Hepatic stellate cell (primary cell): ENCODE measurements around the gene PIK3R6.

Source experiments
- DNase-seq: peaks from one replicate; pipeline ENCODE4 v3.0.0; 2011; ENCODE audit warnings: low spot score

The PIK3R6 gene

GRCh38 chr17:8793649-8794048 is 73.8 kb downstream of the PIK3R6 start:
- no peak for DNase-seq

GRCh38 chr17:8792646-8793045 is 74.8 kb downstream of the PIK3R6 start:
- DNase-seq: no peak

- no peak for DNase-seq
Measured at GRCh38 chr17:8791910-8792270, 75.6 kb downstream of the PIK3R6 start.

DNA sequence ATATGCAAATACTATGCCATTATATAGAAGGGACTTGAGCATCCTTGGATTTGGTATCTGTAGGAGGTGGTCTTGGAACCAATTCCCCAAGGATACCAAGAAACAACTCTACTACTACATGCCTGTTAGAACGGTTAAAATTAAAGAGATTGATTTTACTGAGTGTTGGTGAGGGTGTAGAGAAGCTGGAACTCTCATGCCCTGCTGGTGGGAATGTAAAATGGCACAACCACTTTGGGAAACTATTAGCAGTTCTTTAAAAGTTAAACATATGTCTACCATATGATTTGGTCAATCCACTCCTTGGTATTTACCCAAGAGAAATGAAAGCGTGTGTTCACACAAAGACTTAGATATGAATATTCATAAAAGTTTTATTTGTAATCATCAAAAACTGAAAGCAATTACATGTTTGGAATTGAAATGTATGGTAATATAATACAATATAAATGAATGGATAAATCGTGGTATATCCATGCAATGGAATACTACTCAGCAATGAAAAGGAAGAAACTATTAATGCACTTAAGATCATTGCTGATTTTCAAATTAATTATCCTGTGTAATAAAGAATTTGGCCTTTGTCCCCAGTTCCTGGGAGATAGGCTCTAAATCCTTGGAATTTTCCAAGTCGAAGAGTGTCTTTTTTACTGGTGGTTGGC is 76.1 kb downstream of the PIK3R6 start:
- DNase-seq: no peak

- DNase-seq: no peak
Measured at GRCh38 chr17:8789743-8790142, 77.7 kb downstream of the PIK3R6 start.

DNA sequence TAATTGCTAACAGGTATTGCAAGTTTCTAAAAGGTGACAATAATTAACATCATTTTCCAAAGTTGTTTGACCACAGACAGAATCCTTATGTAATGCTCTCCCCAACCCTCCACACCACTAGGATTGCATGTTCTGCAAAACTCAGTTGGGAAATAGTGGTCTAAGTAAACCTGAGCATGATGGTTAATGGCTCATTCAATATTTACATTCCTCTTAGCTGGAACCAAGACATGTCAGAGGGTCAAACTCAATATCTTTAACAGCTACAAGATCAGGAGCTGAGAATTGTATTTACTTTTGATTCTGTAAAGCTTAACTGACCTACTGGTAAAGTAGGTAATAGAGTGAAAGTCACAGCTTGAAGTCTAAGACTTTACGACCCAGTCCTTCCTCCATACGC is 78.5 kb downstream of the PIK3R6 start:
- no peak for DNase-seq

DNA sequence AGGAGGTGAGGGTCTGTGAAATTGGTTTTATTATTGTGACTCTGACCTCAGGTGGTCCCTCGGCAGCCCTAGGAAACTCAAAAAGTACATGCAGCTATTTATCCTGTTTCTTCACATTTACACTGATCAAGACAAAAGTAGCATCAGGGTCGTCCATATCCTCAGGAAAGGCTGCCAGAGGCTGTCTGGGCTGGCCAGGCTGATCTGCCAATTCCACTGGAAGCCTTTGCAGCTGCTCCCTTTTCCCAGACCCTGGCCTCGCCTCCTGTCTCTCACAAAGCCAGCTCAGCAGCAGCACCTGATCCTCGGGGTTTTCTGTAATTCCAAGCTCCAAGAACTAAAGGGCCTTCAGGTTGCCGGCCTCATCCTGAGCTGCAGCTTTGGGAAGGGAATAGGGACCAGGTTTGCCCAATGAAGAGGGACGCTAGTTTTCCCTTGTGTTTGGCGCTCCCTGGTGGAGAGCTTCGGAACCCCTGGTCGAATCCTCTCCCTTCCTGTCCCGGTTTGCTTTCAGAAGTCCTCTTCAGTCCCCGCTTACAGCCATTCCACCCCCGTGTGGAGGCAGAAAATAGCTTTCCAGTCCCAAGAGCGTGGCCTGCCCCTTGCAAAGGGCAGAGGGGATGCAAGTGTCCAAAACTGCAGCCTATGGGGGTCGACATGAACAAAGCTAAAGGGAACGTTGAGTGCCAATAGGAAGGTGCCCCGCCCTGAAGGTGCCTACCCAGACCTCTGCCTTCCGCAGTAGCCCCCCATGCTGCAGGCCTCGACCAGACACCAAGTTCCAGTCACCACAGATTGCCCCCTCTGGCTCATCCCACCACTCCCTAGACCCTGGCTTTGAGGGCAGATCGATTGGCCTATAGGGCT is 81.7 kb downstream of the PIK3R6 start:
- peak; percentile 73 for DNase-seq

GRCh38 chr17:8782176-8782575 is 85.3 kb downstream of the PIK3R6 start:
- DNase-seq: no peak

GRCh38 chr17:8781776-8782175 is 85.7 kb downstream of the PIK3R6 start:
- no peak for DNase-seq

- DNase-seq: no peak
Measured at GRCh38 chr17:8776881-8777280, 90.6 kb downstream of the PIK3R6 start.

GRCh38 chr17:8776248-8776647 is 91.2 kb downstream of the PIK3R6 start:
- no peak for DNase-seq

DNA sequence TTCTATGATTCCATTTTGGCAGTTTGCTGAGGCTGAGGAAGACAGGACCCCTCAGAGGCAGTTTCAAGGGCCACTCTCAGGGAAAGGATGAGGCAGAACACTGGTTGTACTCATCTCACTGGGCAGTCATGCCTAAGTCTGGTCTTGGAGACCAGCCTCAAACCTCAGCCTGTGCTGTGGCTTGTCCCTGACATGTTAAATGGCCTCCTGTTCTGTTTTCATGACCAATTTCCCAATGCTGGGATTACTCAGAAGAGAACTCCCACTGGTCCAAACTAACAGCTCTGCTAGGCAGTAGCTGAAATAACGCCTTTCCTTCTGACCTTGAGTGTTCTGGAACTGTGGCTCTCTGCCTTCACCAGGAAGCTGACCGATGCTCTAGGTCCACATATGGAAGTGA is 100.7 kb downstream of the PIK3R6 start:
- no peak for DNase-seq

- DNase-seq: no peak
Measured at GRCh38 chr17:8762012-8762411, 105.5 kb downstream of the PIK3R6 start.

GRCh38 chr17:8758137-8758596 is 109.3 kb downstream of the PIK3R6 start, which contains the start of gene SPDYE4:
Gene SPDYE4 (minus strand): TSS chr17:8758546. CDS start chr17:8758382, 164 bp downstream.
- DNase-seq: no peak

GRCh38 chr17:8757189-8757588 is 110.3 kb downstream of the PIK3R6 start:
- DNase-seq: no peak

GRCh38 chr17:8755590-8756255 is 111.8 kb downstream of the PIK3R6 start:
- DNase-seq: no peak

DNA sequence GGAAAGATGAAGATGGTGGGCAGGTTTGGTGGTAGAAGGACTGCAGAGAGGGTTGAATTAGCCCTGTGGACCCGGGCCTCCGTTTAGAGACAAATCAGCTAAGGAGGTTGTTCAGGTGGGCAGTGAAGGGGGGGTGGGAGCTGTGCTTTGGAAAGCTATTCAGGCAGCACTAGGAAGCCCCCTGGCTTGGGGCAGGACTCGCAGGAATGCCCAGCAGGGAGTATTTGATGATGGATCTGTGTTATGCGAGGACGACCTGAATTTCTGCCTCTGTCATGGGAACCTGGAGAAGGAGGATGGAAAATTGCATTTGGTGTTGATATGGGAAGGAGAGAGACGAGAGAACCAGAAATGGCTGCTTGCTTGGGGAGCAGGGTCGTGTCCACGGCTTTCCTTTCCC is 112.6 kb downstream of the PIK3R6 start:
- no peak for DNase-seq

DNA sequence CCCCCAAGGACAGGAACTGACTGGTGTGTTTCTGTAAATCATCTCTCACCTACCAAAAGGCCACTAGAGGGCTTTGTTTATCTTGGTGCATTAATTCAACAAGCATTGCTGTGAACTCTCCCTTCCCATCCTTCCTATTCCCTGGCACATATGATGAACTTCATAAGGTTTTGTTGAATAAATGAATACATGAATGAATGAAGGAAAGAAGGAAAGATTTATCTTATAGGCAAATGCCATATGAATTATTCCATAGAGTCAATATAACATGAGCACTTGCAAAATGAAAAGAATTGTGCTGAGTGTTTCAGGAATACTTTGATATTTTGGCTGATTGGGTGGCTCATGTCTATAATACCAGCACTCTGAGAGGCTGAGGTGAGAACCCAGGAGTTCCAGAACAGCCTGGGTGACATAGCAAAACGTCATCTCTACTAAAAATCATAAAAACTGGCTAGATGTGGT is 113.5 kb downstream of the PIK3R6 start:
- no peak for DNase-seq

DNA sequence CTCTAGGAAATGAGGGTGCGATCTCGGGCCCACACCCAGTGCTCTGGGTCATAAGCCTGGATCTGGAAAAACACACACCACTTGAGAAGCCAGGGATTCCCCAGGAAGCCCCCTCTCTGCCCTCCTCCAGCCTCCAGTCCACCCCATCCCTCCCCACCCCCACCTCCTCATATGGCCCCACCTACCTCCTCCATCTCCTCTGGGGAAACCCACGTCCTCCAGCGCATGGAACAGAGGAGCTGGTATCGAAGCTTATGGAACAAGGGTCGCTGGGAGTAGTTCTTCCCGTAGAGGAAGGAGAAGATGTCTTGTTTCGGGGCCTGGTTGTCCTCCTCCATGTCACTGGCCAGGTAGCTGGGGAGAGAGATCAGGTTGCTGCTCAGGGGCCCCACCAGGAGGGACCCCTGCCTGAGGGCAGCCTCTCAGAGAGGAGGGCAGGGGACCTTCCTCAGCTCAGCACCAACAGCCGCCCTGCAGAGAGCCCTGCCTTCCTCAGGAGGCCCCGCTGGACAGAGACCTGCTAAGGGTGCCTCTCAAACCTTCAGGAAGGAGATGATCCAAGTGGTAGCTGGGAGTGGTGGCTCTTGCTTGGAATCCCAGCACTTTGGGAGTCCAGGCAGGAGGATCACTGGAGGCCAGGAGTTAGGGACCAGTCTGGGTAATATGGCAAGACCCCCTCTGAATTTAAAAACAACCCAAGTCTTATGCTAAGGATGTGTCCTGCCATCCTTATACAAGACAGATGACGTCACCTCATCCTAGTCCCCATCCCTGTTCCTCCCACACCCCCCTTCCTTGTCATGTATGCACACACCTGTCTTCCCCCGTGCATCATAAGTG is 114.1 kb downstream of the PIK3R6 start:
- DNase-seq: no peak
